A673 (cell line): Measurements from ENCODE around the gene PPP2R5C. TPM values are rescaled to one million over a fixed set of nuclear protein-coding genes. Genes with fewer than 3 reads are reported as not detected.

Experiments used
- BruUV-seq: library from RNA; stranded (reverse); fragments of 400-500 nt; replicated peaks from 2 replicates; lab custom pipeline; 2021; lab: Mats Ljungman, UMichigan
- CTCF ChIA-PET: fragments of 300-600 bp; sonication (Branson Sonifier 250); formaldehyde crosslinking; loops from one replicate; lab custom pipeline; 2022; ENCODE audit warnings: antibody characterized with exemption; lab: Charles Lee
- POLR2A ChIA-PET: fragments of 300-600 bp; sonication (Branson Sonifier 250); formaldehyde crosslinking; loops from one replicate; lab custom pipeline; 2022; ENCODE audit warnings: antibody characterized with exemption; ENCODE audit not compliant: low non-redundant PET; lab: Charles Lee
- DNase-seq: peaks from one replicate; pipeline ENCODE4 v3.0.0-alpha.2; 2015; ENCODE audit warnings: low spot score
- H3K27ac ChIP-seq: fragments of 200-600 bp; sonication (generic); 2 replicates; pipeline ENCODE4 v1.5.1; 2016; ENCODE audit warnings: mixed run types, low read depth, mild to moderate bottlenecking, mixed read lengths, antibody characterized with exemption, low read length; ENCODE audit not compliant: poor library complexity, severe bottlenecking
- H3K27me3 ChIP-seq: fragments of 200-600 bp; sonication (generic); replicated peaks from 2 replicates; pipeline ENCODE4 v1.6.1; 2017; ENCODE audit warnings: mixed run types, low read depth, mild to moderate bottlenecking, mixed read lengths, antibody characterized with exemption, low read length; ENCODE audit not compliant: insufficient read depth, poor library complexity
- H3K36me3 ChIP-seq: fragments of 200-600 bp; sonication (generic); 2 replicates; pipeline ENCODE4 v1.6.1; 2016; ENCODE audit warnings: mixed run types, mild to moderate bottlenecking, mixed read lengths, antibody characterized with exemption, low read length; ENCODE audit not compliant: insufficient read depth, poor library complexity, severe bottlenecking
- H3K4me1 ChIP-seq: fragments of 200-600 bp; sonication (generic); 2 replicates; pipeline ENCODE4 v1.6.1; 2017; ENCODE audit warnings: mixed run types, mild to moderate bottlenecking, mixed read lengths, antibody characterized with exemption, low read length; ENCODE audit not compliant: insufficient read depth, poor library complexity, severe bottlenecking
- H3K4me3 ChIP-seq: fragments of 200-600 bp; sonication (generic); 2 replicates; pipeline ENCODE4 v1.5.1; 2016; ENCODE audit warnings: low read depth, mixed run types, mild to moderate bottlenecking, mixed read lengths, low read length; ENCODE audit not compliant: poor library complexity, severe bottlenecking
- H3K9me3 ChIP-seq: fragments of 200-600 bp; sonication (generic); 2 replicates; pipeline ENCODE4 v1.6.1; 2016; ENCODE audit warnings: mixed run types, low read depth, mild to moderate bottlenecking, mixed read lengths, antibody characterized with exemption, low read length; ENCODE audit not compliant: poor library complexity, severe bottlenecking
- CTCF ChIP-seq: fragments of 300-800, 200-600 bp; sonication (generic); conservative IDR thresholded peaks from 2 replicates; pipeline ENCODE4 v1.5.1; 2017; ENCODE audit warnings: low read depth, mild to moderate bottlenecking, antibody characterized with exemption, low read length, moderate library complexity, mixed read lengths
- EZH2 ChIP-seq: fragments of 200-600 bp; sonication (generic); IDR thresholded peaks from 2 replicates; pipeline ENCODE4 v1.6.1; 2017; ENCODE audit warnings: borderline replicate concordance, low read depth, mild to moderate bottlenecking, mixed read lengths, antibody characterized with exemption, low read length; ENCODE audit not compliant: poor library complexity, severe bottlenecking
- intact Hi-C: fragments of 100-400 bp; cut with micrococcal nuclease; formaldehyde crosslinking; loops from one replicate; pipeline ENCODE4 v1.10.0; 2022; ENCODE audit not compliant: unreplicated experiment
- total RNA-seq: library from RNA; stranded (reverse); gene quantifications from 2 replicates; pipeline ENCODE4 v1.2.3, GENCODE V29; 2021

Gene PPP2R5C
- total RNA-seq, 1 experiment from 2014 or later = 113 TPM

GRCh38 chr14:101939646-101940170 lies 178.2 kb downstream of the PPP2R5C start:
- intact Hi-C loops = no loop called here
- CTCF ChIA-PET = no interaction called here

GRCh38 chr14:101944451-101944850 lies 182.9 kb downstream of the PPP2R5C start:
- no TSS peak for BruUV-seq
- Histone ChIP-seq H3K4me1 (no peaks in the 10 kb centered on the region), H3K27ac (no peak overlapping the region), H3K9me3 (no peaks in the 10 kb centered on the region), H3K36me3 (no peaks in the 10 kb centered on the region), H3K4me3 (no peak overlapping the region), H3K27me3 (no peaks in the 10 kb centered on the region)
- intact Hi-C loops = no loop called here
- CTCF ChIA-PET = no interaction called here
- DNase-seq = no peak
- no peak for TF ChIP-seq CTCF
- TF ChIP-seq EZH2 = no peak
- POLR2A ChIA-PET = no interaction called here

More at GRCh38 chr14:101939646-101940170, 178.2 kb downstream of the PPP2R5C start:
- H3K27ac ChIP-seq = no peak overlapping the region
- H3K4me1 ChIP-seq = no peaks in the 10 kb centered on the region
- no TSS peak for BruUV-seq
- no peaks in the 10 kb centered on the region for H3K27me3 ChIP-seq
- no peak for DNase-seq
- no peak for TF ChIP-seq EZH2
- no peak for TF ChIP-seq CTCF
- H3K9me3 ChIP-seq = no peaks in the 10 kb centered on the region
- H3K36me3 ChIP-seq = no peaks in the 10 kb centered on the region
- no peak overlapping the region for H3K4me3 ChIP-seq
- POLR2A ChIA-PET = no interaction called here

DNA sequence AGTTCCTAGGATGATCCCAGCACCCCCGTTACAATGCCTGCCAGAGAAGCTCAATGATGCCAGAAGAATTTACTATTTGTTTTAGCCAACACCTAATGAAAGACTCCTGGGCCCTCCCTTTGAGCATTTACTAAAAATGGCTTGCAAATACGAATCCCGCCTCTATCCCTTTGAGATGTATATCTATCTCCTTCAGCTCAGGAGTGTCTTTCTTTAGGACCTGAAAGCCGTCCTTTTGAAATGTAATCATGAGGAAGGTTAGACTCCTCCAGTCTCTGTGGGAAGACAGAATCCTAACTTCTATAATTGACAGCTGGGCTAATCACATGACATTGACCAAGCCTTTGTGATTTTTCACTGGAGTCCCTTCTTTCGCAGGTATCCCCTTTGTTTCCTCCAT lies 183.7 kb downstream of the PPP2R5C start:
- TF ChIP-seq CTCF = no peak
- no peak for TF ChIP-seq EZH2
- no TSS peak for BruUV-seq
- H3K27ac ChIP-seq = no peak overlapping the region
- no peak overlapping the region for H3K4me3 ChIP-seq
- H3K9me3 ChIP-seq = no peaks in the 10 kb centered on the region
- no peaks in the 10 kb centered on the region for H3K36me3 ChIP-seq
- no peak for DNase-seq
- CTCF ChIA-PET = interaction anchor here (0.6 kb wide), 1 partner anchor 384 kb away, joined by 3 read pairs; no protein-coding TSS in a partner anchor
- POLR2A ChIA-PET = no interaction called here
- H3K4me1 ChIP-seq = no peaks in the 10 kb centered on the region
- intact Hi-C loops = loop anchor here (5.0 kb wide), 1 partner anchor 183 kb away; the partner anchor contains the start of gene PPP2R5C
- no peaks in the 10 kb centered on the region for H3K27me3 ChIP-seq
